GM19455 (cell line): ENCODE measurements around the gene EEF1AKMT1.
"Not testable (repeated sequence)": the region's sequence is repeated elsewhere in the genome, so short reads cannot be mapped to it uniquely, and the experiment has no call there.

ENCODE experiments used
- ATAC-seq: cut with Tn5 transposase; IDR thresholded peaks from one replicate; pipeline ENCODE4 v1.9.1; 2021; ENCODE audit not compliant: unreplicated experiment

Gene EEF1AKMT1

GRCh38 chr13:20701461-20701860 lies 72.3 kb downstream of the EEF1AKMT1 start:
- no peak for ATAC-seq

GRCh38 chr13:20700288-20700687 lies 73.5 kb downstream of the EEF1AKMT1 start:
- no peak for ATAC-seq

- no peak for ATAC-seq
Observed at GRCh38 chr13:20699715-20700114, 74.0 kb downstream of the EEF1AKMT1 start.

GRCh38 chr13:20696073-20696472 lies 77.7 kb downstream of the EEF1AKMT1 start:
- no peak for ATAC-seq

GRCh38 chr13:20691616-20692015 lies 82.1 kb downstream of the EEF1AKMT1 start:
- ATAC-seq: no peak

- no peak for ATAC-seq
Observed at GRCh38 chr13:20689291-20689690, 84.5 kb downstream of the EEF1AKMT1 start.

- ATAC-seq: no peak
Observed at GRCh38 chr13:20686863-20687579, 86.7 kb downstream of the EEF1AKMT1 start.

- ATAC-seq: no peak
Observed at GRCh38 chr13:20686167-20686566, 87.6 kb downstream of the EEF1AKMT1 start.

- ATAC-seq: no peak
Observed at GRCh38 chr13:20685092-20685491, 88.7 kb downstream of the EEF1AKMT1 start.

GRCh38 chr13:20684546-20684945 lies 89.2 kb downstream of the EEF1AKMT1 start:
- ATAC-seq: no peak

GRCh38 chr13:20684041-20684440 lies 89.7 kb downstream of the EEF1AKMT1 start:
- ATAC-seq: no peak

GRCh38 chr13:20682061-20682460 lies 91.7 kb downstream of the EEF1AKMT1 start:
- ATAC-seq: no peak

GRCh38 chr13:20681481-20681880 lies 92.3 kb downstream of the EEF1AKMT1 start:
- ATAC-seq: not testable (repeated sequence)

- no peak for ATAC-seq
Observed at GRCh38 chr13:20680416-20681080, 93.2 kb downstream of the EEF1AKMT1 start.

- no peak for ATAC-seq
Observed at GRCh38 chr13:20679879-20680278, 93.9 kb downstream of the EEF1AKMT1 start.
